GM19467 (cell line): Measurements from ENCODE around the gene AHI1.
A peak's percentile ranks its signal among the peaks of the same experiment; 100 is the strongest.
"Not testable (repeated sequence)": the region's sequence is repeated elsewhere in the genome, so short reads cannot be mapped to it uniquely, and the experiment has no call there.

Experiments
- ATAC-seq: cut with Tn5 transposase; IDR thresholded peaks from one replicate; pipeline ENCODE4 v1.9.1; 2021; ENCODE audit warnings: mild to moderate bottlenecking, moderate library complexity; ENCODE audit not compliant: unreplicated experiment

The AHI1 gene

DNA sequence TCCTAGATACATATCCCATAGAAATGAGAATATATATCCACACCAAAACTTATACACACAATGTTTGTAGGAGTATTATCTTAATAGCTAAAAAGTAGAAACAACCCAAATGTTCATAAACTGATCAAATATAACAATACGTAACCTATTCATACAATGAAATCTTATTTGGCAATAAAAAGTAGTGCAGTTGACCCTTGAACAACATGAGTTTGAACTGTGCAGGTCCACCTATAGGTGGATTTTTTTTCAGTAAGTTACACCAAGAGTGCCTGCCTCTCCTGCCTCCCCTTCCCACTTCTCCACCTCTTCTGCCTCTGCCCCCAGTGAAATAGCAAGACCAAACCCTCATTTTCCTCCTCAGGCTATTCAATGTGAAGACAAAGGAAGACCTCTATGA lies 95.2 kb downstream of the AHI1 start:
- no peak for ATAC-seq

DNA sequence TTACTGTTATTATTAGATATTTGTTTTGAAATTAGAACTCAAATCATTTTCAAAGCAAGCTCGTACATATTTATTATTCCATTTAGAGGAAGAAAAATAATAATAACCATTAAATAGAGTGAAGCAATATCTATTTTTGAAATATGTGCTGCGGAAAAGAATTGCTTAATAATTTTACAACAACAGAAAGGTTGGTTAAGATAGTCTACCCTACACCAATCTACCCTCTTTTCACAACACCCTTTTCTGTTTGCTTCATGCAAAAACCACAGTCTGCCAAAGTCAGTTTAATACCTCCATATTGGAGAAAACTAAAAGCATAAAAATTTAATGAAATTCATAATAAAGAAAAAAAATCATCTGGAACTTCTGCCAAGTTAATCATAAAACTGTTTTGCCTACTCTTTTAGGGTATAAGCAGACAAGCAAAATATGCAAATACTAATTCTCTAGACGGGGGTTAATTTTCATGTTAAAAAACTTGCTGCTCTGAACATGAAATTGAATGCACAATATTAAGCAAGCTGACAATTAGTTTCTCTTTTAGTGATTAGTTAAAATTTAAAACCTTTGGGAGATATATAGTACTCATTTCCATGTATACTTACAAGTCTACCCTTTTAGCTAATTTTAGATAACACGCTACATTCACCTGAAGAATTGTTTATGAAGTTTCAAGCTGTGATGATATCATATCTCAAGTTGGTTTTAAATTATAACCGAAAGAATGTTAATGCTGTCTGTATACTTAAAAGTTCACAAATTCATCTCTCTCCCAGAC lies 100.2 kb downstream of the AHI1 start:
- no peak for ATAC-seq

DNA sequence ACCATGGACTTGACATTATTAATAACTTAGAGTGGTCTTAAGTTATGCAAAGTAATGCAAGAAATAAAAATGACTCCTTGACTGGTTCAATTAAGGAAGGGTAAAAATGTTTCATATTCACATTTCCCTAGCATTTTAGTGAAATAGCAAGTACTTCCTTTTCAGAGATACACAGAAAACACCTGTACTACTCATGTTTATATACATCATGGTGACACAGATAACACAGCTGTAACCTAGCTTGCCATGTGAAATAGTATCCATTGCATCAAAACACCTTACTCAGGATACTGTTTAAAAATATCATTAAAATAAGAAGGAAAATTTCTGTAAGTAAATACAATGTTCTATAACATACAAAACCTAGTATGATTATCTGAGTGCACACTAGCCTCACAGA lies 102.4 kb downstream of the AHI1 start:
- ATAC-seq: no peak

DNA sequence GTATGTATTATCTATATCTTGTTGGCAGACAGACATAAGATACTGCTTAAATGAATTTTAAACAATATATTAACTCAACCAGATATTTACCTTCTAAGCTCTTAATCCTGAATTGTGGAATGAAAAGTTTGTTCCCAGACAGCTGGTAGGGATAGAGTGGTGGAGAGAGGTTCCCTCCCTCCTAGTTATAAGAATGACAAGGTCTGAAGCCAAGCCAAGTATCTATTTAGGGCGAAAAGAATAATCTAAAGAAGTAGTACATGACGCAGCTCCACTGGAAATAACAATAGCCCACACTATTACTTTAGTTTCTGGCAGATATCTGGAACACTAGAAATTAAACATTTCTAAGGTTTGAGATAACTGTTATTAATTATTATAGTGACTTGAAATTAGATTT lies 104.3 kb downstream of the AHI1 start:
- no peak for ATAC-seq

DNA sequence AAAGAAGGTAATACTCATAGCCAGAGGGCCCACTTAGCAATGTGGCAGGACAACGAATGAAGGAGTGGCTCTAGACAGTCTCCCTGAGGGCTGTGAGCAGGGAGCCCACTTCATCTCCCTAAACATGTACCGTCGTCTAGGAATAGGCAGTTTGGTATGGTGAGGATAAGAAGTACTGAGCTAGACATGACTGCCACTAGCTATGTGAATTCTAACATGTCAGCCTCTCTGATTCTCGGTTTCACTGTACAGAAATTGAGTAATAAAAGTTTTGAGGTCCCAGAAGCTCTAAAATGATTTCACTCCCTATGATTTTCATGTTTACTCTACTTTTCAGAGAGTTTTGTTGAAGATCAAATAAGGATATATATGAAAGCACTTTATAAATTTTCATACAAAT lies 107.1 kb downstream of the AHI1 start:
- no peak for ATAC-seq

DNA sequence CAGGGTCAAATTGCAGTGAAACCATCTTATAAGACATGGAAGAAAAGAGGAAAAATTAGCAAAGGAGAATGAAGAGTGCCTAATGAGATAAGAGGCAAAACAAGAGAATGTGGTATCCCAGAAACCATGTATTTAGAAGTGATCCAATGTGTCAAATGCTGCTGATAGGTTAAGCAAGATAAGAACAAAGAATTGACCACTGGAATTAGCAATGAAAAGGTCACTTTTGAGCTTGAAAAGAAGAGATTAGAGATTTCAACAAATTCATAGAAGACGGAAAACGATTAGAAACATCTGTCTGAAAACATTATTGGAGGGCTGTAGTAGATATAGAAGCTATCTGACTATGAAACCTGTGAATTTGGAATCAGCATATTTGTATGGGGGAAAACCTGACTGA lies 112.2 kb downstream of the AHI1 start:
- ATAC-seq: no peak

DNA sequence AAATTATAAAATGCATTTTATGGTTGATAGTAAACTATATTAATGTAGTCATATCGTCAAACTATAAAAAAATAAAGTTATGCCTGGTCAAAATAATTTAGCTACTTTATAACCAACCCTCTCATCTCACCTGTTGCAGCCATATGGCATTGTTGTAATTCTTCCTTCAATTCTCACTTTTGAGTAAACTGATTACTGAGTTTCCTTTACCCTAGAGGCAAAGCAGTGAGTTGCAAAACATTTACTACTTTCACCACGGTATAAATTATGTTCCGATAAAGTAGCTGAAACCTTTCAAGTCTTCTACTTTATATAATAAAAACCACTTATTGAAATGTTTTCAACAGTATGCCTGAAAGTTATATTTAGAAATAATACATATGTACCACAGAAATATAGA lies 113.8 kb downstream of the AHI1 start:
- no peak for ATAC-seq

DNA sequence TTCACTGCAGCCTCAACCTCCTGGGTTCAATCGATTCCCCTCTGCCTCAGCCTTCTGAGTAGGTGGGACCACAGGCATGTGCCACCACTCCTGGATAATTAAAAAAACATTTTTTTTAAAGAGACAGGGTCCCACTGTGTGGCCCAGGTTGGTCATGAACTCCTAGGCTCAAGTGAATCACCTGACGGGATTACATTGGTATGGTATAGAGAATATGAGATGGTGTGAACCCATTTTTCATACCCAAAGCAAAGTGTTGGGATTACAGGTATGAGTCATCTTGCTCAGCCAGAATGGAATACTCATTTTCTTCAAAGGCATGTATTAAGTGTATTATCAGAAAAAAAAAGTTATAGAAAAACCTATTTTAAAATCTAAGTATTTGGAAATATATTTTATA lies 114.2 kb downstream of the AHI1 start:
- no peak for ATAC-seq

DNA sequence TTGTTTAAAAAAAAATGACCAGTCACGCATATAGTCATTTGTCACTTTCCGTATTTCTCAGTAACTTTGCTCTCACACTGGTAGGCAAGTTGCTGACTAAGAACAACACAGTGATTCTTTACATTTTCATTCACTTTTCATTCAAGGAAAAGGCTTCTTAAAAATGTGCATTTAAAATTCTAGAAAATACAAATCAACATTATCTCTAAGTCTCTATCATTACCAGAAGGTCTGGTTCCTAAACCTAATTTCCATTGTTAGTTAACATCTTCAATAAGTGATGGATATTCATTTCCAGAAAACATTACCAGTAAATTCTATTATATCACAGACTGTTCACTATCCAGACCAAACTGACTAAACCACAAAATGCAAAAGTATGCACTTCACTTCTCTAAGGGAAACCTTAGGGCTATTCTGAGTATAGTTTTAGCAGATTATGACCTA lies 115.3 kb downstream of the AHI1 start:
- ATAC-seq: peak; percentile 68

DNA sequence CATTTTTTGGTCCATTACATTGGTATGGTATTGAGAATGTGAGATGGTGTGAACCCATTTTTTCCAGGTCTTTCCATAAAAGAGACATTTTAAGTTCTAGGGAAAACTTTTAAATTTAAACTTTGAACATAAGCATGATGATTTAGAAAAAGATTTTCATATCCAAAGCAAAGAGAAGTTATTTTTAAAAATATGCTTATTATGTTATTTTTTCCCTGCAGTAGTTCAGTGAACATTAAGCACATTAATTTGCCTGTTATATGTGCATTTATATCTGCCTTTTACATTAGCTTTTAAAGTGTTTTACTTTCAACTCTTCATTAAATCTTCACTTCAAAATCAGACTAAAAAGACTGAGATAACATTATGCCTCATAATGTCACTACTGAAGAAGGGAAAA lies 116.7 kb downstream of the AHI1 start:
- no peak for ATAC-seq

DNA sequence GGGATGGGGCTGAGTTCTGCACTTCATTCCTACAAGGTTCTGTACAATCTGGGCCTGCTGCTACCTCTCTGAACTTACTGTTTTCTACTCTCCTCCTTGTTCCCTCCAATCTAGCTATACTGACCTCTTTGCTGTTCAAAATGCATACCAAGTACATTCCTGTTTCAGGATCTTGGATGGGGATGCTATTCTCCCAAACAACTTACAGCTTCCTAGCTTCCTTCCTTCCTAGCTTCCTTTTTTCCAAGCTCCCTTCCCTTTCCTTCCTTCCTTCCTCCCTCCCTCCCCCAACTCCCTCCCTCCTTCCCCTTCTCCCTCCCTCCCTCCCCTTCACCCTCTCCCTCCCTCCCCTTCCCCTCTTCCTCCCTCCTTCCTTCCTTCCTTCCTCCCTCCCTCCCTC lies 117.9 kb downstream of the AHI1 start:
- no peak for ATAC-seq

DNA sequence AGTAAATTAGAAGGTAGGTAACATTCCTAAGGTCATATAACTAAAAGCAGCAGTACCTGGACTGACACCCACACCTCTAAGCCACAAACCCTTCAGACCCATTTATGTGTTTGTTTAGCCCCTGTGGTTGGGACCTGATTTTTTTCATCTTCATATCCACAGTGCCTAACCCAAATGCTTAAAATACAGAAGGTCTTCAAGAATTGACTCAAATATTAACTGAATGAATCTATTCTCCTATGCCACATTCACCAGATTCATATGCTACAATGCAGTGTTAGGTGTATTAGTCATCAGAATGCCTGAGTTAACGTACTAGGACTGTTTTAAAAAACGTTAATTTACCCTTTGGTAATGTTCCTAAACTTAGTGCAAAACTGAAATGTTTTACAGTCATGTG lies 124.8 kb downstream of the AHI1 start:
- ATAC-seq: no peak

DNA sequence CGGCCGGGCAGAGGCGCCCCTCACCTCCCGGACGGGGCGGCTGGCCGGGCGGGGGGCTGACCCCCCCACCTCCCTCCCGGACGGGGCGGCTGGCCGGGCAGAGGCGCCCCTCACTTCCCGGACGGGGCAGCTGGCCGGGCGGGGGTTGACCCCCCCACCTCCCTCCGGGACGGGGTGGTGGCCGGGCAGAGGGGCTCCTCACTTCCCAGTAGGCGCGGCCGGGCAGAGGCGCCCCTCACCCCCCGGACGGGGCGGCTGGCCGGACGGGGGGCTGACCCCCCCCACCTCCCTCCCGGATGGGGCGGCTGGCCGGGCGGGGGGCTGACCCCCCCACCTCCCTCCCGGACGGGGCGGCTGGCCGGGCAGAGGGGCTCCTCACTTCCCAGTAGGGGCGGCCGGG lies 133.9 kb downstream of the AHI1 start:
- not testable (repeated sequence) for ATAC-seq

DNA sequence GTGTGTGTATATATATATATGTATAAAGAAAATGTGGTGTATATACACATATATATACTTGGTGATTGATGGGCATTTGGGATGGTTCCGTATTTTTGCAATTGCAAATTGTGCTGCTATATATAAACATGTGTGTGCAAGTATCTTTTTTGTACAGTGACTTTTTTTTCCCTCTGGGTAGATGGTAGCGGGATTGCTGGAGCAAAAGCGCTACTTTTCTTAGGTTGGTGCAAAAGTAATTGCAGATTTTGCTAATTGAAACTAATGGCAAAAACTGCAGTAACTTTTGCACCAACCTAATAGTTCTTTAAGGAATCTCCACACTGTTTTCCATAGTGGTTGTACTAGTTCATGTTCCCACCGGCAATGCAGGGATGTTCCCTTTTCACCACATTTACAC lies 135.4 kb downstream of the AHI1 start:
- no peak for ATAC-seq

DNA sequence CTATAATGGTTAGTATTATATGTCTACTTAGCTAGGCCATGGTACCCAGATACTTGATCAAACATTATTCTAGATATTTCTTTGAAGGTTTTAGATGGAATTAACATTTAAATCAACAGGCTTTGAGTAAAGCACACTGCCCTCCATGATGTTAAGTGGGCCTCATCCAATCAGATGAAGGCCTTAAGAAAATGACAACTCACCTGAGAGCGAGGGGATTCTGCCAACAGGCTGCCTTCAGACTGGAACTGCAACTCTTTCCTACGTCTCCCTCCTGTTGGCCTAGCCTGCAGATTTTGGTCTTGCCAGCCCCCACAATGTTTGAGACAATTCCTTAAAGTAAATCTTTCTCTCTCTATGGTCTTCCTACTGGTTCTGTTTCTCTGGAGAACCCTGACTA lies 137.3 kb downstream of the AHI1 start:
- ATAC-seq: no peak

DNA sequence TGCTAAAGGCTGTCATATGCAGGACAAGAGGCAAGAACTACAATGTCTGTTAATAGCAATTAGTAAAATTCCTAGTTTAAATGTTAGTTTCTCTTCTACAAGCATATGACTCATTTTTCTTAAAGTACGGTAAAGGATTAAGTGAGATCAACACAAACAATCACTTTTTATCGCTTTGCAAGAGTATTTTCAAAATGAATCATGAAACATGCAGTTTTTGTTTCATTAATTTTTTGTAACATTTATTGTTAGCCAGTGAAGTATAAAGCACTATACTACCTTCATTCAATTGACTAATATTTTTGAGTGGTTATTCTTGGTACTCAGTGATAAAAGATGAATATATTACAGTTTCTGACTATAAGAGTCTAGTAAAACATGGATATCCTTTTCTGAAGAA lies 138.6 kb downstream of the AHI1 start:
- no peak for ATAC-seq

DNA sequence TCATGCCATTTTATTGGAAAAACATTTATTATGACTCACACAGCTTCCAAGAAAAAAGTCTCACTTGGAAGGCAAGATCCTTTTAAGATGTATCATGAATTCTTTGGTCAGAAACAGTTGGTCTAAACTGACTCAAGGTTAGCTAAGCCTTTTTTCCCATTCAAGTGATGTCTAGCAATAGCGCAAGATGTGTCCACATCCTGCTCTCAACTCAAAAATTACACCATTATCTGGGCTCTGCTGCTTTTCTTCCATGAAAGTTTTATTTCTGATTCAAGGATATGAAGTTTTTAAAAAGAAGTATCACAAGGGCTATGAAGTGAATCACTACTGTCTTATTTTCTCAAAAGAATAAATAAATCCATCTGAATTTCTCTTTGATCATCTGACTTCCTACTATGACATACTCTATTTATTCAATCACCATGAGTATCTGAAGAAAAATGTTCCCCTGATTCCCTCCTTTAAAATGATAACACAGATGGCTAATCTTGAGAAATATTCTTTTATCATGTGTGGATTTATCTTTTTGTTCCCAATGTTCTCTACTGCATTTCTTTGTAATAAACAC lies 139.2 kb downstream of the AHI1 start:
- ATAC-seq: no peak

DNA sequence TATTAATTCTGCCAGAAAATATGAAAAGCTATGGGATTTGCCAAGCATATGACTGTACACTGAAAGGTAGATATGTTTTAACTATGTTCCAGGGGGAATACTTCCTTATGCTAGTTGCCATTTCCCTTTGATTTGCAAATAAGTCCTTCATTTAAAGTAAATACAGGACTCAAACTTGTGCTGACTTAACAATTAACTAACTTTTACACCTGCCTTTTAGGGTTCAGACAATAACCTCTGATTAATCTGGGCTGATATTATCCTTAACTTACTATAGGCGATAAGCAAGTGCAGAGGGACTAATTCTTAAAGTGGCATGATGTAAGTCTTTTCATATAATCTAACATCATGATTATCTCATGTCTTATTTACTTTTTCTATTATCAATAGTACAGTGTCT lies 143.1 kb downstream of the AHI1 start:
- no peak for ATAC-seq

DNA sequence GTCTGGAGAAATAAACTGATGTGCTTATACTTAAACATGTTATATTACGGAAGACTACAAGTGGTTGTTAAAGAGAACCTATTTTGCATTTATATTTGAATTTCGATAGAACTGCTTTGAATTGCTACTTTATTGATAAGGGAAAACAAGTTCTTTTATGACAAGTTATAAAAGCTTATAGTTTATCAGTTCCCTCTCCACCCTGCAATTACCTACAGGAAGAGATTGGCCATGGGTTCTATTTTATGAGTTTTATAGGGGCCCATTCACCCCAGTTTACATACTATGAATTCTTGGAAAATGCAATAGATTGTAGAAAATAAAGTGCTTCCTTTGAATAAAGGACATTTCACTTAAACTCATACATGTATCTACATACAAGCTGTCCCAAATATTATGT lies 144.4 kb downstream of the AHI1 start:
- no peak for ATAC-seq

DNA sequence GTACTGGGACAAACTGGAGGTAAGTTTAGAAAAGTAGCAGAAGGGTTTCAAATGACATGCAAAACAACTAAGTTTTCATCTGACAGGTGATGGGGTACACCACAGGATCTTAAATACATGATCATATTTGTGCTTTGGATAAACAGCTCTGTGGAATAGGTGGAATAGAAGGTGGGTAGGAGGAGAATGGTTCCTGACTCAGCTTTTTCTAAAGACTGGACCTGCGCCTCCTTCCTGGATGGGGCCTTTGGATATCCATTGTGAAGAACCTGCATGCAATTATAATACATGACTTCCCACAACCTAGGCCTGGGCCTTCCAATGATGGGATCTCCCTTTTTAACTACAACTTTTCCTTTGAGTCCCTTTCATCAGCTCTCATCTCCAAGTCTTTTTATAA lies 145.9 kb downstream of the AHI1 start:
- ATAC-seq: no peak

DNA sequence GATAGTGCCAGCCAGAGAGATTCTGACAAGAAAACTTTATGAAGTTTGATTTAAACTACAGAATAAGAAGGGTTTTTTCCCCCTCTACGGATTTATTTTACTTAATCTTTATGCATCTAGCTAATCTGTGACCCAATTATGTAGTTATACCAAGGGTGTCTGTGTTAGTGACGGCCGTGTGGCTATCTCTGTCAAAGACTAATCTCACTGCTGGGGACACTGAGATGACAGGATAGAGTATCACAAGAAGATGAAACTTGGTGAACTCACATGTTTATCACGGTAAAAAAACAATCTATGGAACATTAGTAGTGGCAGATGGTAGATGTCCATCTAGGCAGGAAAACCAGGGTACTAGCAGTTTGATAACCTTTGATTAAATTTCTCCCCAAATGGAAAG lies 149.7 kb downstream of the AHI1 start:
- no peak for ATAC-seq

DNA sequence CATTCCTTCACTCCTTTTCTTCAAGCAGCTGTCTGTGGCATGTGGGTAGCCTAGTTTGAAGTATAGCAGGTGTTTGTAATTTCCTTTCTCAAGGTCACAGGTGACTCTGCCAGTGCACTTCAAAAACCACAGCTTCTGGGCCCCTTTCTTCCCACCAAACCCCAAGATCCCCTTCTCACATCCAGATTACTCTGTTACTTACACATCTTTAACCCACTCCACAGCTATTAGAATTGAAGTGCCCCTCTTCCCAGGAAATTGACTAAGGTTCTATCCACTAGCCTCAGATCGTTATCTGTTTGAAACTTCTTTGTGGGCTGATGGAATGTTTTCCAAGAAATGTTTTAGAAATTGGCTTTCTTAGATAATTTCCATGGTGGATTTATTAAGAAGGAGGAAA lies 150.8 kb downstream of the AHI1 start:
- no peak for ATAC-seq

DNA sequence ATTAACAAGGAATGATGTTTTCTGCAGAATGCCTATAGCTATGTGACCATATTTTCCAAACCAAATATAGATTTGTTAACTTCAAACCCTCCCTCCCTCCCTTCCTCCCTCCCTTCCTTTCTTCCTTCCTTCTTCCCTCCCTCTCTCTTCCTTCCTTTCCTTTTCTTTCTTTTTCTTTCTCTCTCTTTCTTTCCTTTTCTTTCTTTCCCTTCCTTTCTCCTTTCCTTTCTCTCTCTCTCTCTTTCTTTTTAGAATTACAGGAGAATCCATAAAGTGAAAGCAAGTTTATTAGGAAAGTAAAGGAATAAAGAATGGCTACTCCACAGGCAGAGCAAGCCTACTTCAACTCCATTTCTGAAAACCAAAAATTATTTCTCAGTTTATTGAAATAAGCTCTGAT lies 153.0 kb downstream of the AHI1 start:
- no peak for ATAC-seq
